Karpas-422 (cell line): ENCODE data around the gene HIGD1A. TPM values are rescaled to one million over a fixed set of nuclear protein-coding genes. Genes with fewer than 3 reads are reported as not detected.

Source experiments
- DNase-seq: peaks from one replicate; pipeline ENCODE4 v3.0.0-alpha.2; 2015
- H2AFZ ChIP-seq: fragments of 200-600 bp; sonication (generic); 2 replicates; pipeline ENCODE4 v1.6.1; 2014; ENCODE audit warnings: antibody characterized with exemption, low read length, mixed read lengths
- H3K27ac ChIP-seq: fragments of 200-600 bp; sonication (generic); 2 replicates; pipeline ENCODE4 v1.5.1; 2014; ENCODE audit warnings: mild to moderate bottlenecking, low read length, moderate library complexity
- H3K27me3 ChIP-seq: fragments of 200-600 bp; sonication (generic); 2 replicates; pipeline ENCODE4 v1.6.1; 2014; ENCODE audit warnings: low read length, mixed read lengths
- H3K36me3 ChIP-seq: fragments of 200-600 bp; sonication (generic); 2 replicates; pipeline ENCODE4 v1.6.1; 2014; ENCODE audit warnings: low read length, mixed read lengths; ENCODE audit not compliant: insufficient read depth
- H3K4me1 ChIP-seq: fragments of 200-600 bp; sonication (generic); 2 replicates; pipeline ENCODE4 v1.6.1; 2014; ENCODE audit warnings: mild to moderate bottlenecking, low read length, mixed read lengths
- H3K4me2 ChIP-seq: fragments of 200-600 bp; sonication (generic); 2 replicates; pipeline ENCODE4 v1.6.1; 2014; ENCODE audit warnings: low read length, low read depth, mild to moderate bottlenecking; ENCODE audit not compliant: poor library complexity, severe bottlenecking
- H3K4me3 ChIP-seq: fragments of 200-600 bp; sonication (generic); 2 replicates; pipeline ENCODE4 v1.5.1; 2014; ENCODE audit warnings: mild to moderate bottlenecking, antibody characterized with exemption, low read length, mixed read lengths
- H3K79me2 ChIP-seq: fragments of 200-600 bp; sonication (generic); 2 replicates; pipeline ENCODE4 v1.6.1; 2014; ENCODE audit warnings: mild to moderate bottlenecking, low read length, mixed read lengths
- H3K9ac ChIP-seq: fragments of 200-600 bp; sonication (generic); 2 replicates; pipeline ENCODE4 v1.6.0; 2014; ENCODE audit warnings: low read length
- H3K9me2 ChIP-seq: fragments of 200-600 bp; sonication (generic), shearing (Covaris generic); replicated peaks from 2 replicates; pipeline ENCODE4 v1.6.0; 2014; ENCODE audit warnings: mild to moderate bottlenecking, low read length, moderate library complexity; ENCODE audit not compliant: insufficient read depth
- H3K9me3 ChIP-seq: fragments of 300-700, 200-600 bp; sonication (generic); 2 replicates; pipeline ENCODE4 v1.6.1; 2014; ENCODE audit warnings: low read length, mixed read lengths
- H4K20me1 ChIP-seq: fragments of 200-600 bp; sonication (generic); 2 replicates; pipeline ENCODE4 v1.6.1; 2014; ENCODE audit warnings: mild to moderate bottlenecking, antibody characterized with exemption, low read length, low read depth; ENCODE audit not compliant: insufficient read depth
- total RNA-seq: library from RNA; depleted of rRNA; stranded (reverse); fragments of >200 nt; shearing (Covaris generic); gene quantifications from 2 replicates; pipeline ENCODE4 v1.2.3, GENCODE V29; 2014; ENCODE audit warnings: low replicate concordance; rRNA removed

HIGD1A gene
- total RNA-seq: 103 and 207 TPM in 2 replicates

DNA sequence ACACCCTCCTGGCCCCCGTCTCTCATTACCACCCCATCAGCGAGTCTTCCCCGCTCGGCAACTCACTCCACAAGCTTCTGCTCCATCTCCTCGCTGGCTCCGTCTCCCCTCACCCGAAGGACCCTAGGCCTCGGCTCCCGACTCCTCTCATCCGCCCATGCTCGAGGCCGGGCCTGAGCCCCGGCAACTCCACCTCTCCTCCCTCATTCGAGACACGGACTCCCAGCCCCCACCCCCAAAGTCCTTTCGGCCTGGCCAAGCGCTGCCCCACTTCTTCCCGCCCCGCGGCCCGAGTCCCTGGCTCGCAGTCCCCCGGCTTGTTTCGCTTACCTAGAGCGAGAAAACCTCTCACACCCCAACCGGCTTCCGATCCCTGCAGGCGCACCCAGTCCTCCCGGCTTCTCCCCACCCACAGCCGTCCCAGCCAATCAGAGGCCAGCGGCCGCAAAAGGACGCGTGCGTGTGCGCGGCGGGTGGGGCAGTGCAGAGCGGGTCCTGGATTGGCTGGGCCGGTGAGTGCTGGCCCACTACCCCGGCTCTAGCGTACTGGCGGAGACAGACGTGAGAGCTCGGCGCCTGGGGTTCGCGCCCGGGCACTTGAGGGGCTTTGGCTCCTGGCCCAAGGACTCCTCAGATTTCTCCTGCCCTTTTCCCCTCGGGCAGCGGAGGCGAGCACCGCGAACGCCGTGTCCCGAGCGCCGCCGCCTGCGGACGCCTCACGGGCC lies at the start of gene HIGD1A:
Gene HIGD1A (minus strand): TSS at position 385 of the 725 bp plus-strand sequence. CDS start 10,237 bp downstream, outside the sequence.
- H3K9me2 ChIP-seq: no peaks in the 10 kb centered on the region
- H3K36me3 ChIP-seq: peaks cover 7% of the 10 kb centered on the region; the same call in 1 of the 2 replicates
- peaks cover 43% of the 10 kb centered on the region for H3K4me1 ChIP-seq
- peak; percentile 99 for DNase-seq
- peak within 1 kb of the TSS; percentile 68 for H3K27ac ChIP-seq
- no peaks in the 10 kb centered on the region for H3K9me3 ChIP-seq
- H3K4me3 ChIP-seq: peak within 1 kb of the TSS; percentile 77
- H2AFZ ChIP-seq: peak within 1 kb of the TSS; percentile 100
- H3K4me2 ChIP-seq: peak within 1 kb of the TSS; percentile 95
- H3K79me2 ChIP-seq: peaks cover 50% of the 10 kb centered on the region
- H4K20me1 ChIP-seq: no peaks in the 10 kb centered on the region
- peak within 1 kb of the TSS; percentile 87 for H3K9ac ChIP-seq
- H3K27me3 ChIP-seq: no peaks in the 10 kb centered on the region

DNA sequence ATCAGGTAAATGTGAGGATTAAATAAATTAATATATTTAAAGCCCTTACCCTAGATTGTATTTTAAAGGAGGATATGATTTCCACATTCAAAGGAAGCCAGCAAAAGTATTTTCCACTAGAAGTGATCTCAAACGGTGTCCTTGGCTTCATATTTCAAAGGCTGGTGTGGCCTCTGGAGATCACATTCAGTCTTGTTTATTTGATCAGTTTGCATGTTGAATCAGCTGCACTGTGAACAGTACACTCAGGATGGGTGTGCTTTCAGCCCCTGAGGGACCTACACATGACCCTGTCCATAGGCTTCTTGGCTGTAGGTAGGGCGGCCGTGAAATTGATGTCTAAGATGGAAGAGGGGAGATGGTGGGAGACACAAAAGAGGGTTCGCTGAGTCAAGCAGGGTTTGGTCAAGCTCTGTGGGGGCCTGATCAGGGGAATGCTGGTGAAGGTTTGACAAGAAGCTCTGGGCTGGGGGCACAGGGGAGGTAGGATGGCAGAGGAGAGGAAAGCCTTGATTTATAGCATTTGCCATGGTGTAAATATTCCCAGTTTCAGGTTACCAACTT lies 49.5 kb upstream of the HIGD1A start:
- peaks cover 6% of the 10 kb centered on the region for H3K4me1 ChIP-seq
- H3K4me3 ChIP-seq: no peak overlapping the region
- no peak overlapping the region for H3K4me2 ChIP-seq
- no peak overlapping the region for H3K9ac ChIP-seq
- no peaks in the 10 kb centered on the region for H3K36me3 ChIP-seq
- H3K27me3 ChIP-seq: no peaks in the 10 kb centered on the region
- H4K20me1 ChIP-seq: no peaks in the 10 kb centered on the region
- no peaks in the 10 kb centered on the region for H3K9me3 ChIP-seq
- peak; percentile 32 for DNase-seq
- H3K9me2 ChIP-seq: no peaks in the 10 kb centered on the region
- H3K27ac ChIP-seq: no peak overlapping the region
- no peak overlapping the region for H2AFZ ChIP-seq
- H3K79me2 ChIP-seq: no peaks in the 10 kb centered on the region

DNA sequence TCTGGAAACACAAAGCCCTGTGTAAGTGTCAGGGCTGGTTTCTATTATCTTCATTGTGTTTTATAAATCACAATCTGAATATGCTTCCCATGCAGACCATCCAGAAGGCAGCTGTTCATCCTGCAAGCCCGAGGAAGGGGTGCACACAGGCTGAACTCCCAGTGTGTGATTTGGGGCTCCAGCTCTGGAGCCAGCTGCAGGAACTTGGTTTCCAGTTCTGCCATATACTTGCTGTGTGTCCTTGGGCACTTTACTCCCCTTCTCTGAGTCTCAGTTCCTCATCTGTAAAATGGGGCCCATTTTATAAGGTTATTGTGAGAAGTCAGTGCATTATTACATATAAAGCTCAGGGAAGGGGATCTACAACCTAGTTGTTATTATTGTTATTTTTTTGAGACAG lies 48.8 kb upstream of the HIGD1A start:
- Histone ChIP-seq H2AFZ (no peak overlapping the region), H3K36me3 (no peaks in the 10 kb centered on the region), H3K4me3 (no peak overlapping the region), H3K4me2 (no peak overlapping the region), H3K9ac (no peak overlapping the region), H4K20me1 (no peaks in the 10 kb centered on the region), H3K4me1 (peaks cover 6% of the 10 kb centered on the region), H3K79me2 (no peaks in the 10 kb centered on the region), H3K27me3 (no peaks in the 10 kb centered on the region), H3K9me3 (no peaks in the 10 kb centered on the region), H3K27ac (no peak overlapping the region), H3K9me2 (no peaks in the 10 kb centered on the region)
- DNase-seq: no peak

DNA sequence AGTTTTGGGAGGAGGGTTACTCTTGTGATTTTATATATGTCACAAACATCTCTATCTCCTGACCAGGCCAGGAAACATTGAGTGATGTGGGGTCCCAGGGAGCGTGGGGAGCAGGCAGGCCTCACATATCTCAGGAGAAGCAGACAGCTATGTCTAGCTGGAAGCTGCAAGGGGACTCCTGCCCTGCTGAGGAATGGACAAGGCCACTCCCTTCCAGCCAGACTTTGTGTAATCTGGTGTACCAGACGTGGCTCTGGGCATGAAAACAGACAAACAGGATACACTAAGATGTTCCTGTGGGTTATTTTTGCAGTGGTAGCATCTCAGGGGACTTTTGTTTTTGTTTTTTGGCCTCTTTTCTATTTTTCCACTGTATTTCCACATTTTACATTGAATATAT lies 48.2 kb upstream of the HIGD1A start:
- no peak for DNase-seq
- H3K9ac ChIP-seq: no peak overlapping the region

GRCh38 chr3:42851228-42851834 lies 47.0 kb upstream of the HIGD1A start:
- Histone ChIP-seq H4K20me1 (no peaks in the 10 kb centered on the region), H3K9me2 (no peaks in the 10 kb centered on the region), H3K4me1 (peaks cover 8% of the 10 kb centered on the region), H3K36me3 (no peaks in the 10 kb centered on the region), H3K4me3 (no peak overlapping the region), H3K27ac (no peak overlapping the region), H3K9me3 (no peaks in the 10 kb centered on the region), H3K4me2 (no peak overlapping the region), H3K79me2 (no peaks in the 10 kb centered on the region), H3K27me3 (no peaks in the 10 kb centered on the region), H2AFZ (no peak overlapping the region), H3K9ac (no peak overlapping the region)
- DNase-seq: peak; percentile 35

More for the DNA sequence above, 48.2 kb upstream of the HIGD1A start:
- no peaks in the 10 kb centered on the region for H3K36me3 ChIP-seq
- H3K4me2 ChIP-seq: no peak overlapping the region
- H3K4me3 ChIP-seq: no peak overlapping the region
- no peaks in the 10 kb centered on the region for H3K9me3 ChIP-seq
- H3K79me2 ChIP-seq: no peaks in the 10 kb centered on the region
- H3K27ac ChIP-seq: no peak overlapping the region
- no peaks in the 10 kb centered on the region for H3K27me3 ChIP-seq
- H4K20me1 ChIP-seq: no peaks in the 10 kb centered on the region
- no peak overlapping the region for H2AFZ ChIP-seq
- H3K9me2 ChIP-seq: no peaks in the 10 kb centered on the region
- peaks cover 6% of the 10 kb centered on the region for H3K4me1 ChIP-seq

DNA sequence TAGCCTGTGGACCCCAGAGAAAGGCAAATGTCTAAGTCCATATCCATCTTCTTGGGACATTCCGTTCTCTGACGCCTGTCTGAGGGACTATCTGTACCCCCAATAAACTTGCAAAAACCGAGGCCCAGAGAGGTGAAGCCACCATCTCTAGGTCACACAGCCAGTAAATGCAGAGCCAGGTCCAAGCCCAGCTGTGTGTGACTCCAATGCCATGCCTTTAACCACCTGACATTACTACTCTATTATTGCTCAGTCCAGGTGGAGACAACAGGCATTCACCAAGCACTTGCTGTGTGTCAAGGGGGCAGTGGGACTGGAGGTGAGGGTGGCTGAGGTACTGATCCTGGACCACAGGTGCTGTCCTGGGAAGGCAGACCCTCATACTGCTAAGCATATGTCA lies 46.0 kb upstream of the HIGD1A start:
- H3K9me2 ChIP-seq: no peaks in the 10 kb centered on the region
- H3K79me2 ChIP-seq: no peaks in the 10 kb centered on the region
- H3K27me3 ChIP-seq: no peaks in the 10 kb centered on the region
- H2AFZ ChIP-seq: no peak overlapping the region
- H4K20me1 ChIP-seq: no peaks in the 10 kb centered on the region
- H3K4me1 ChIP-seq: peaks cover 6% of the 10 kb centered on the region
- H3K9me3 ChIP-seq: no peaks in the 10 kb centered on the region
- no peaks in the 10 kb centered on the region for H3K36me3 ChIP-seq
- H3K27ac ChIP-seq: no peak overlapping the region
- DNase-seq: no peak
- no peak overlapping the region for H3K4me2 ChIP-seq
- H3K9ac ChIP-seq: no peak overlapping the region
- no peak overlapping the region for H3K4me3 ChIP-seq

GRCh38 chr3:42849017-42849416 lies 44.7 kb upstream of the HIGD1A start:
- Histone ChIP-seq H2AFZ (no peak overlapping the region), H3K36me3 (no peaks in the 10 kb centered on the region), H3K79me2 (no peaks in the 10 kb centered on the region), H3K9ac (no peak overlapping the region), H3K4me3 (no peak overlapping the region), H3K4me1 (peaks cover 6% of the 10 kb centered on the region), H3K4me2 (no peak overlapping the region), H3K9me3 (no peaks in the 10 kb centered on the region), H3K27ac (no peak overlapping the region), H3K27me3 (no peaks in the 10 kb centered on the region), H3K9me2 (no peaks in the 10 kb centered on the region), H4K20me1 (no peaks in the 10 kb centered on the region)
- no peak for DNase-seq

DNA sequence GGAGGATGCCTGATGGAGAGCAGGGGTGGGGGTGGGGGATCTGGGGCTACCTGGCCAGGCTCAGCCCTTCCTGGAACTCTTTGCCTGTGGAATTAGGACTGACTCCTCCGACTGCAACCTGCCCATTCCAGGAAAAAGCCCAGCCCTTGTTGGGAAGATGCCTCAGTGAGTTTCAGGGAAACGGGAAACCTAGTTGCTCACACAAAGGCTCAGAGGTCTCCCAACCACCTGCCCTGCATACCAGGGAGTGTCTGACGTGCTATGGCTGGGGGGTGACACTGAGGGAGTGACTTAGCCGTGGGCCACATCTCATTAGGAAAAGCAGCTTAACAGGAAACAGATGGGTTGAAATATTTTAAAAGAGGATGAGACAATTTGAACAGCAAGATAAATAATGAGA lies 43.4 kb upstream of the HIGD1A start:
- H3K4me3 ChIP-seq: no peak overlapping the region
- no peak for DNase-seq
- no peaks in the 10 kb centered on the region for H3K79me2 ChIP-seq
- H3K36me3 ChIP-seq: no peaks in the 10 kb centered on the region
- H3K9ac ChIP-seq: no peak overlapping the region
- no peaks in the 10 kb centered on the region for H3K27me3 ChIP-seq
- H3K27ac ChIP-seq: no peak overlapping the region
- no peak overlapping the region for H3K4me2 ChIP-seq
- H2AFZ ChIP-seq: no peak overlapping the region
- H3K9me3 ChIP-seq: no peaks in the 10 kb centered on the region
- no peaks in the 10 kb centered on the region for H4K20me1 ChIP-seq
- no peaks in the 10 kb centered on the region for H3K9me2 ChIP-seq
- H3K4me1 ChIP-seq: peaks cover 6% of the 10 kb centered on the region
